ENCODE data around the gene ADCY2. TPM values are rescaled to one million over a fixed set of nuclear protein-coding genes. Genes with fewer than 3 reads are reported as not detected.

Gene ADCY2
- total and polyA plus RNA-seq, 2 experiments from 2014 or later: 23.8 to 74.9 TPM

DNA sequence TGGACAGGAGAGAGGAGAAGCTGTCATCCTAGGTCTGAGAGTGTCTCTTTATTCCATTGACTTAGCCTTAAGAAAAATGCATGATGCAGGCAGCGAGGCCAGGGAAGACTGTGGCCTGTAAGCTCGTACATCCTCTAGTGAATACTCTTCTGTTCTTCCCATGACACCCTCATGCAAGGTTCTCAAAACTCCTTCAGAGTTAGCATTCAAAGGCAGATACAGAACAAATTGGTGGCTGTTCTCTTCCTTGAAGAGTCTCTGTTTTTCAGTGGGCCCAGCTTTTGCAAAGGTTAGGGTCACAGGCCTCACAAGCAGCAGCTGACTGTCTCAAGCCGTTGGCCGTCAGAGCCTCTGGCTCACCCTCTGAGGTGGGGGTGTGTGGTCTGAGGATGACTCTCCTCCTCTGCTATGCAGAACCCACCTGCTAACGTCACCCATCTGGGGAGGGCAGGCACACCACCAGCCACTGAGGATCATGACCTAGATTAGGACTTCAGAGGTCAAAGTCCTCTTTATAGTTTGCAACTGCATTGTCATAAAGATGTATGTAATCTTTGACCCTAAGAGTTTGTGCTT, 15.1 kb downstream of the ADCY2 start:
- H3K9me3 Mint-ChIP-seq: no peaks in the 10 kb centered on the region; the same call in 2 of the 3 replicates
- Histone ChIP-seq H3K36me3 (ENCODE audit: insufficient read depth) (peaks cover 9% of the 10 kb centered on the region), H2AFZ (no peak overlapping the region), H3K79me2 (replicated peaks; ENCODE audit: insufficient read depth) (peaks cover 99% of the 10 kb centered on the region), H3K4me2 (no peak overlapping the region), H3K4me3 (no peak overlapping the region), H3K9me2 (ENCODE audit: insufficient read depth) (no peaks in the 10 kb centered on the region), H3K27me3 (ENCODE audit: insufficient read depth) (no peaks in the 10 kb centered on the region), H3F3A (replicated peaks; ENCODE audit: low read depth) (0 out of 2 replicates have a peak, but pooled peaks cover 4% of the 10 kb centered on the region), H3K27ac (ENCODE audit: low read depth) (peak overlapping the region; percentile 65), H3K4me1 (ENCODE audit: insufficient read depth) (peaks cover 45% of the 10 kb centered on the region), H4K20me1 (replicated peaks; ENCODE audit: insufficient read depth) (peaks cover 37% of the 10 kb centered on the region)
- H3K27ac Mint-ChIP-seq: 0 out of 2 replicates have a peak overlapping the region, but pooled peaks have one; percentile 18
- ATAC-seq (peak; percentile 67), DNase-seq (ENCODE audit: low spot score) (no peak)
- peaks cover 4% of the 10 kb centered on the region for H3K27me3 Mint-ChIP-seq (ENCODE audit: insufficient read depth, low read depth, poor library complexity)
- H3K4me1 Mint-ChIP-seq: peaks cover 31% of the 10 kb centered on the region
- H3K4me3 Mint-ChIP-seq: no peak overlapping the region
- TF ChIP-seq CREB1 (CRISPR knock-in tag; IDR thresholded peaks at IDR 0.05; ENCODE audit: low read depth) (no peak), JUNB (IDR thresholded peaks at IDR 0.05; ENCODE audit: unreplicated experiment) (no peak), STAT1 (IDR thresholded peaks at IDR 0.05; ENCODE audit: unreplicated experiment) (no peak), EZH2 (IDR thresholded peaks at IDR 0.05; ENCODE audit: low read depth, unreplicated experiment) (no peak), REST (IDR thresholded peaks at IDR 0.05; ENCODE audit: unreplicated experiment) (no peak), ETS1 (IDR thresholded peaks at IDR 0.05) (no peak), POLR2AphosphoS5 (IDR thresholded peaks at IDR 0.05; ENCODE audit: low read depth) (no peak)
- TF ChIP-seq, protein P1, sequence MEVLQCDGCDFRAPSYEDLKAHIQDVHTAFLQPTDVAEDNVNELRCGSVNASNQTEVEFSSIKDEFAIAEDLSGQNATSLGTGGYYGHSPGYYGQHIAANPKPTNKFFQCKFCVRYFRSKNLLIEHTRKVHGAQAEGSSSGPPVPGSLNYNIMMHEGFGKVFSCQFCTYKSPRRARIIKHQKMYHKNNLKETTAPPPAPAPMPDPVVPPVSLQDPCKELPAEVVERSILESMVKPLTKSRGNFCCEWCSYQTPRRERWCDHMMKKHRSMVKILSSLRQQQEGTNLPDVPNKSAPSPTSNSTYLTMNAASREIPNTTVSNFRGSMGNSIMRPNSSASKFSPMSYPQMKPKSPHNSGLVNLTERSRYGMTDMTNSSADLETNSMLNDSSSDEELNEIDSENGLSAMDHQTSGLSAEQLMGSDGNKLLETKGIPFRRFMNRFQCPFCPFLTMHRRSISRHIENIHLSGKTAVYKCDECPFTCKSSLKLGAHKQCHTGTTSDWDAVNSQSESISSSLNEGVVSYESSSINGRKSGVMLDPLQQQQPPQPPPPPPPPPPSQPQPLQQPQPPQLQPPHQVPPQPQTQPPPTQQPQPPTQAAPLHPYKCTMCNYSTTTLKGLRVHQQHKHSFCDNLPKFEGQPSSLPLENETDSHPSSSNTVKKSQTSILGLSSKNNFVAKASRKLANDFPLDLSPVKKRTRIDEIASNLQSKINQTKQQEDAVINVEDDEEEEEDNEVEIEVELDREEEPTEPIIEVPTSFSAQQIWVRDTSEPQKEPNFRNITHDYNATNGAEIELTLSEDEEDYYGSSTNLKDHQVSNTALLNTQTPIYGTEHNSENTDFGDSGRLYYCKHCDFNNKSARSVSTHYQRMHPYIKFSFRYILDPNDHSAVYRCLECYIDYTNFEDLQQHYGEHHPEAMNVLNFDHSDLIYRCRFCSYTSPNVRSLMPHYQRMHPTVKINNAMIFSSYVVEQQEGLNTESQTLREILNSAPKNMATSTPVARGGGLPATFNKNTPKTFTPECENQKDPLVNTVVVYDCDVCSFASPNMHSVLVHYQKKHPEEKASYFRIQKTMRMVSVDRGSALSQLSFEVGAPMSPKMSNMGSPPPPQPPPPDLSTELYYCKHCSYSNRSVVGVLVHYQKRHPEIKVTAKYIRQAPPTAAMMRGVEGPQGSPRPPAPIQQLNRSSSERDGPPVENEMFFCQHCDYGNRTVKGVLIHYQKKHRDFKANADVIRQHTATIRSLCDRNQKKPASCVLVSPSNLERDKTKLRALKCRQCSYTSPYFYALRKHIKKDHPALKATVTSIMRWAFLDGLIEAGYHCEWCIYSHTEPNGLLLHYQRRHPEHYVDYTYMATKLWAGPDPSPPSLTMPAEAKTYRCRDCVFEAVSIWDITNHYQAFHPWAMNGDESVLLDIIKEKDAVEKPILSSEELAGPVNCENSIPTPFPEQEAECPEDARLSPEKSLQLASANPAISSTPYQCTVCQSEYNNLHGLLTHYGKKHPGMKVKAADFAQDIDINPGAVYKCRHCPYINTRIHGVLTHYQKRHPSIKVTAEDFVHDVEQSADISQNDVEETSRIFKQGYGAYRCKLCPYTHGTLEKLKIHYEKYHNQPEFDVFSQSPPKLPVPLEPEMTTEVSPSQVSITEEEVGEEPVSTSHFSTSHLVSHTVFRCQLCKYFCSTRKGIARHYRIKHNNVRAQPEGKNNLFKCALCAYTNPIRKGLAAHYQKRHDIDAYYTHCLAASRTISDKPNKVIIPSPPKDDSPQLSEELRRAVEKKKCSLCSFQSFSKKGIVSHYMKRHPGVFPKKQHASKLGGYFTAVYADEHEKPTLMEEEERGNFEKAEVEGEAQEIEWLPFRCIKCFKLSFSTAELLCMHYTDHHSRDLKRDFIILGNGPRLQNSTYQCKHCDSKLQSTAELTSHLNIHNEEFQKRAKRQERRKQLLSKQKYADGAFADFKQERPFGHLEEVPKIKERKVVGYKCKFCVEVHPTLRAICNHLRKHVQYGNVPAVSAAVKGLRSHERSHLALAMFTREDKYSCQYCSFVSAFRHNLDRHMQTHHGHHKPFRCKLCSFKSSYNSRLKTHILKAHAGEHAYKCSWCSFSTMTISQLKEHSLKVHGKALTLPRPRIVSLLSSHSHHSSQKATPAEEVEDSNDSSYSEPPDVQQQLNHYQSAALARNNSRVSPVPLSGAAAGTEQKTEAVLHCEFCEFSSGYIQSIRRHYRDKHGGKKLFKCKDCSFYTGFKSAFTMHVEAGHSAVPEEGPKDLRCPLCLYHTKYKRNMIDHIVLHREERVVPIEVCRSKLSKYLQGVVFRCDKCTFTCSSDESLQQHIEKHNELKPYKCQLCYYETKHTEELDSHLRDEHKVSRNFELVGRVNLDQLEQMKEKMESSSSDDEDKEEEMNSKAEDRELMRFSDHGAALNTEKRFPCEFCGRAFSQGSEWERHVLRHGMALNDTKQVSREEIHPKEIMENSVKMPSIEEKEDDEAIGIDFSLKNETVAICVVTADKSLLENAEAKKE (CRISPR knock-in tag; IDR thresholded peaks at IDR 0.05): no peak
- peaks cover 53% of the 10 kb centered on the region for H3K36me3 Mint-ChIP-seq (ENCODE audit: low read depth)

Data from GM23338 (cell line).